Measurements from ENCODE around the gene PTGIS.
"Not testable (repeated sequence)": the region's sequence is repeated elsewhere in the genome, so short reads cannot be mapped to it uniquely, and the experiment has no call there.

PTGIS gene

DNA sequence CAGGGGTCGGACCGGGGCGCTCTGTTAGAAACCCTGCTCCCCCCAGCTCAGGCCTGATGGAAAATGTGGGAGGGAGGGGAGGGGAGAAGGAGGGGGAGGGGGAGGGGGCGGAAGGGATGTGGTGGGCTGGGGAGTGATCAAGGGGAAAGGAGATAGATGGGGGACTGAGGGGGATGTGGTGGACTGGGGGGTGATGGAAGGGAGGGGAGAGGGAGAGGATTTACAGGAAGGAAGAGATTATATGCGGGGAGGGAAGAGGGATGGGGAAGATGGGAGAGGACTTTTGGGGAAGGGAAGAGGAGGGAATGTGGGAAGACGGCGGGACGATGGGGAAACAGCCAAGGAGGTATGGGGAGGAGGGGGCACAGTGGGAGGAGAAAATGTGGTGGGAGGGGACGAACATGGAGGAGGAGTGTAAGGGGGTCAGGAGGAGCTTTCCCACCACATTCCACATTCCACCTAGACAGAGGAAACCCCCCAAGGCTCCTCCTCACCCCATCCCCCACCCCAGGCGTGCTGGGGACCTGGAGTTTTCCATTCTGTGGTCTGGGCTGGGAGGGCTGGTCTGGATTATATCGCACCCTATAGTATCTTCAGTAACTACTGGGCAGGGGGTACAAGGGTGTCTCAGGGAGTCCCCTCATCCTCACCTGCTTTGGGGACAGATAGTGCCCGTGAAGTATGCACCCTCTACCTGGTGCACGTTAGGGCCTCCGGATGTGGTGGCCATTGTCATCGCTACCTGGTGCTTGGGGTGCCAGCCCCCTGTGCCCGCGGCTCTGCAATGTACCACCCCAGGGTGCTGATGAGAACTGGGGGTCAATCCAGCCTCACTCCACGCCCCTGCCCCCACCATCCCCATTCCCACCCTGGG, 578 bp upstream of the PTGIS start:
- CTCF ChIA-PET = interaction anchor here (0.8 to 1.8 kb wide), 3 partner anchors 10 to 27 kb away, joined by 3 to 6 read pairs (median 5); no protein-coding TSS in a partner anchor
- DNase-seq (ENCODE audit: low spot score) = no peak
- POLR2A ChIA-PET (ENCODE audit: low non-redundant PET) = no interaction called here
- TF ChIP-seq, protein P1, sequence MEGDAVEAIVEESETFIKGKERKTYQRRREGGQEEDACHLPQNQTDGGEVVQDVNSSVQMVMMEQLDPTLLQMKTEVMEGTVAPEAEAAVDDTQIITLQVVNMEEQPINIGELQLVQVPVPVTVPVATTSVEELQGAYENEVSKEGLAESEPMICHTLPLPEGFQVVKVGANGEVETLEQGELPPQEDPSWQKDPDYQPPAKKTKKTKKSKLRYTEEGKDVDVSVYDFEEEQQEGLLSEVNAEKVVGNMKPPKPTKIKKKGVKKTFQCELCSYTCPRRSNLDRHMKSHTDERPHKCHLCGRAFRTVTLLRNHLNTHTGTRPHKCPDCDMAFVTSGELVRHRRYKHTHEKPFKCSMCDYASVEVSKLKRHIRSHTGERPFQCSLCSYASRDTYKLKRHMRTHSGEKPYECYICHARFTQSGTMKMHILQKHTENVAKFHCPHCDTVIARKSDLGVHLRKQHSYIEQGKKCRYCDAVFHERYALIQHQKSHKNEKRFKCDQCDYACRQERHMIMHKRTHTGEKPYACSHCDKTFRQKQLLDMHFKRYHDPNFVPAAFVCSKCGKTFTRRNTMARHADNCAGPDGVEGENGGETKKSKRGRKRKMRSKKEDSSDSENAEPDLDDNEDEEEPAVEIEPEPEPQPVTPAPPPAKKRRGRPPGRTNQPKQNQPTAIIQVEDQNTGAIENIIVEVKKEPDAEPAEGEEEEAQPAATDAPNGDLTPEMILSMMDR (conservative IDR thresholded peaks at IDR 0.05; ENCODE audit: low read depth) = no peak
- no peak overlapping the region for H3K27ac ChIP-seq

- POLR2A ChIA-PET (ENCODE audit: low non-redundant PET) = no interaction called here
- CTCF ChIA-PET = interaction anchor here (1.2 kb wide), 1 partner anchor 25 kb away, joined by 5 read pairs; no protein-coding TSS in a partner anchor
- TF ChIP-seq, protein P1 (conservative IDR thresholded peaks at IDR 0.05; ENCODE audit: low read depth) = no peak
- DNase-seq (ENCODE audit: low spot score) = no peak
- H3K27ac ChIP-seq = no peak overlapping the region
Observed at GRCh38 chr20:49566401-49567364, 1.3 kb downstream of the PTGIS start.

DNA sequence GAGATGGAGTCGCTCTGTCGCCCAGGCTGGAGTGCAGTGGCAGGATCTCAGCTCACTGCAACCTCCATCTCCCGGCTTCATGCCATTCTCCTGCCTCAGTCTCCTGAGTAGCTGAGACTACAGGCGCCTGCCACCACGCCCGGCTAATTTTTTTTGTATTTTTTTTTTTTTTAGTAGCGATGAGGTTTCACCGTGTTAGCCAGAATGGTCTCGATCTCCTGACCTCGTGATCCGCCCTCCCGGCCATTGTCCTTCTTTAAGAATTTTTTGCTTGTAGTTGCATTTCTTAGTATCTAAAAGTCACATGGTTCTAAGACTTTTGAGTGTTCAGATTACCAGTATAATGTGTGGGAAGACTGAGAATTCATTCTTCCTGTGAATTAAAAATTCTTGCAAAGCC, 2.9 kb downstream of the PTGIS start:
- H3K27ac ChIP-seq; DNase-seq (ENCODE audit: low spot score); POLR2A ChIA-PET (ENCODE audit: low non-redundant PET): not testable (repeated sequence)
- CTCF ChIA-PET = interaction anchor here (0.6 kb wide), 1 partner anchor 171 kb away, joined by 5 read pairs; no protein-coding TSS in a partner anchor

DNA sequence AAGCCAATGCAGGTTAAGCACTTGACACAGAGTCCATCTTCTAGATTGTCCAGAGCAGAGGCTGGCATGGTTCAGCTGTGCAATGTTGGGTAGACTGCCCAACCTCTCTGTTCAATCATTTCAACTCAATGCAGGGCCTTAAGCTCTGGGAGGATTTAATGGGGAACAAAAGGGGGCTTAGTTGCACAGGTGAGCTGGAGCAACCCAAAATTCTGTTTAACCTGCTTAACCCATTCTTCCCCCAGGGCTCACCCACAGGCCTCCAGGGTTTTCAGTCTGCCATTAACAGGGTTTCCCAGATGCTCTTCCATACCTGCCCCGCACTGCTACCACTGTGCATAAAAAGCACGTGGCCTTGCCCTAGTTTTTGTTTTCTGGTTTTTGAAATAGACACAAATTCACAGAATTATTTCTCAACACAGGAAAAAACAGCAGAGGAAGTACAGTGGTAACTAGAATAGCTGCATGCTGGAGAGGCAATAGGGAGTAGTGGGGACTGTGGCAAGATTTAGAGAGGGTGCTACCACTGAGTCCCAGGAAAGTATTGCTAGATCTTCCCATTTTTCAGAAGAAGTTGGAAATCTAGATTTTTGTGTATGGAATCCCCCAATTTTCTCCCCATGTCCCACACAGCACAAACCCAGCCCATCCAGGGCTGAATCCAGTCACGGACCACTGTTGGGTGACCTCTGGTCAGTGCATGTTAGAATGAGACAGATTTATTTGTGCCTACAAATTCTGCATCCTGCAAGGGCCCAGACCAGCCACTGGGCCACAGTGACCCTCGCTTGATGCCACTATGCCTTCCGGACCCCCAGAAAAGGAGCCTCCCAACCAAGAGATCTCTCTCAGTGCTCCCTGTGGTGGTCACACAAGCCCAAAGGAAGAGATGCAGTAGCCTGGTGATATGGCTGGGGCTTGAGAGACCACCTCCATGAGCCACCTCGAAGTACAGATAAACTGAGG, 4.6 kb downstream of the PTGIS start:
- no peak for DNase-seq (ENCODE audit: low spot score)
- ChIA-PET CTCF (interaction anchor here (1.1 kb wide), 1 partner anchor 22 kb away, joined by 7 read pairs; no protein-coding TSS in a partner anchor), POLR2A (ENCODE audit: low non-redundant PET) (no interaction called here)
- TF ChIP-seq, protein P1 (conservative IDR thresholded peaks at IDR 0.05; ENCODE audit: low read depth) = no peak
- H3K27ac ChIP-seq = no peak overlapping the region

DNA sequence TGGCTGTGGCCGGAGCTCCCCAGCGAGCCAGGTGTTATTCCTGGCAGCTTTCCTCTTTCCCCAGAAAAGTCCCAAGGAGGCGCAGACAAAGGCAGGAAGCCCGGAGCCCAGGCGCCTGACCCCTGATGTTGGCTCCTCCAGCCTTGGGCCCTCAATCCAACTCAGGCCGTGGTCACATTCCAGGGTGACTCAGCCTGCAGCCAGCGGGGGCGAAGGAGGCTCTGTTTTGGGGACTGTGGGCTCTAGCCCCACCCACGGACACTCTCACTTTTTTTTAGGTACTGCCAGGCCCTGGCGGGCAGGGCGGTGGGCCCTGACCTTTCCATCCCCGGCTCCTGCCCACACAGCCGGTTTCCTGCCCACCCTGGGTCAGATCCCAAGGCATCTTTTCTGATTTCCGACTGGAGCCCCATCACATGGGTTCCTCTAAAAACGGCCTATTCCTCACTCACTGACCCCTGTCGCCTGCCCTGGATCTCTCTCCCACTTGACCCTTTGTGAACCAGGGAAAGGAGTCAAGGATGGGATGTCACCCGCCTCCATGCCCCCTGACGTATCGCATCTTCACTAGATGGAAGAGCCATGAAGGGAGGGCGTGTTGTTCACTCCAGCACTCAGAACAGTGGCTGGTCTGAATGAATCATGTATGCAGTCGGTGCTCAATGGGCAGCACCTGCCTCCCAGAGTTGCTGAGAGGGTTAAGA, 5.5 kb downstream of the PTGIS start:
- ChIA-PET POLR2A (ENCODE audit: low non-redundant PET) (no interaction called here), CTCF (interaction anchor here (0.6 to 1.5 kb wide), 3 partner anchors 21 to 1088 kb away, joined by 3 to 10 read pairs (median 4); no protein-coding TSS in a partner anchor)
- TF ChIP-seq, protein P1 (conservative IDR thresholded peaks at IDR 0.05; ENCODE audit: low read depth) = no peak
- DNase-seq (ENCODE audit: low spot score) = peak; percentile 68
- no peak overlapping the region for H3K27ac ChIP-seq

DNA sequence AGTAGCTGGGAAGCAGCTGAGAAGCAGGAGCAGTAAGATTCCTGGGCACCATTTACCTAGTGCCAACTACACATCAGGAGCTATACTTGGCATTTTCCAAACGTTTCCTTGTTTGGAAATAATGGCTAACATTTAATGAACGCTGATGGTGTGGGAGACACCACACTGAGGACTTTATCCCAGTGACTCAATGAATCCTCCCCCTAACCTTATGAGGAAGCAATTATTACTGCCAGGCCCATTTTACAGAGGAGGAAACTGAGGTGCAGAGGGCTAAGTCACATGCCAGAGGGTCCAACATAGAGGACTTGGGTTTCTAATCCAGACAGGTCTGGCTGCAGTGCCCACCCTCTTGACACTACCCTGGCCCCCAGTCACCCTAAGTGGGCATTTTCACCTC, 6.1 kb downstream of the PTGIS start:
- TF ChIP-seq, protein P1 (conservative IDR thresholded peaks at IDR 0.05; ENCODE audit: low read depth) = no peak
- H3K27ac ChIP-seq = no peak overlapping the region
- ChIA-PET CTCF (interaction anchor here (0.6 to 1.5 kb wide), 3 partner anchors 20 to 1087 kb away, joined by 3 to 10 read pairs (median 4); no protein-coding TSS in a partner anchor), POLR2A (ENCODE audit: low non-redundant PET) (no interaction called here)
- DNase-seq (ENCODE audit: low spot score) = no peak
